ENCODE data around the gene SHE.

SHE gene

GRCh38 chr1:154476791-154477190 is 25.4 kb downstream of the SHE start:
- DNase-seq: no peak

DNA sequence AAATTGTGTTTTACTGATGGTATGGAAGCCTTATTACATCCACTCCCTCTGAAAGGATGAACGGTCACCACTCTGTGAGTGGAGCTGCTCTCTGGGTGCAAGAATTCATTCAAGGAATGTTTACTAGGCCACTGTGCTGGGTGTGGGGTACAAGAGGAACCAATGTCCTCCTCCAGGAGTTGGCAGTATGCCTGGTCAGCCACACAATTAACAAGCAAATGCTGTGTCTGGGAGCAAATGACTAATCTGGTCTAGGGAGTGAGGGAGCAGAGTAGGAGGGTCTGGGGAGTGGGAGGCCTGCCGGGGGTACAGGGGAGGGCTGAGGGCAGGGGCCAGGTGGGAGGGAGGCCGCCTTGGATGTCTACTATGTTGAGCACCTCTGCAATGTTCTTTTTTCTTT is 27.4 kb downstream of the SHE start:
- peak; percentile 71 to 87 for DNase-seq

DNA sequence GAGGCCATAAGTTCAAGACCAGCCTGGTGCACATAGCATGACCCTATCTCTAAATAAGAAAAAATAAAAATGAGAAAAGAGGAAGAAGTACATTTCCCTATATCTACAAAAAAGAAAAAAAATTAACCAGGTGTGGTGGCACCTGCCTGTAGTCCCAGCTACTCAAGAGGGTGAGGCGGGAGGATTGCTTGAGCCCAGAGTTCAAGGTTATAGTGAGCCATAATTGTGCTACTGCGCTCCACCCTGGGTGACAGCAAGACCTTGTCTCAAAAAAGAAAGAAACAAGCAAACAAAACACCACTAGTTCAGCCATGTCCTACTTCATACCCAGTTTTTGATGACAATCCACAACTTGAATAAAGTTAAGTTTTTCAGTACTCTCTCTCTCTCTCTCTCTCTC is 30.9 kb downstream of the SHE start:
- no peak for DNase-seq

GRCh38 chr1:154469844-154470560 is 32.2 kb downstream of the SHE start:
- DNase-seq: no peak

DNA sequence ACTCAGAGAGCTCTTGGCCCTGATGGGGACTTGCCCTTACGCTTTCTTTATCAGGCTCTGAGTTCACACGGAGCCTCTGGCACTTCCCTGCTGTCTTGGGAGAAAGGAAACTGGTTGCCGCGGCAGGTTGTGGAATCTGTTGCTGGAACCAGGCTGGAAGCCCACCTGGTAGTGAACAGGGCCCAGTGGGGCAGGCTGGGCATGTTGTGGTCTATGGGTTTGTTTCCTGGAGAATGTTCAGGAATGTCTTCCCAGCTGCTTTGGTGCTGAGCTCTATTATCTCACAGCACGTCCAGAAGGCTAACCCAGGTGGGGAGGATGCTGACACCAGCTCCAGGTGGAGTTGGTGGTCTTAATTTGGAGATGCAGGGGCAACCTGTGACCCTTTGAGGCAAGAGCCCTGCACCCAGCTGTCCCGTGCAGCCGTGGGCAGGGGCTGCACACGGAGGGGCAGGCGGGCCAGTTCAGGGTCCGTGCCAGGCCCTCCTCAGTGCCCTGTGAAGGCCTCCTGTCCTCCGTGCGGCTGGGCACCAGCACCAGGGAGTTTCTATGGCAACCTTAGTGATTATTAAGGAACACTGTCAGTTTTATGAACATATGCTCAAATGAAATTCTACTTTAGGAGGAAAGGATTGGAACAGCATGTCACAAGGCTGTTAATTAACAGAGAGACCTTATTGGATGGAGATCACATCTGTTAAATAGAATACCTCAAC is 33.5 kb downstream of the SHE start:
- no peak for DNase-seq

- DNase-seq: no peak
These were observed 34.6 kb downstream of the SHE start for GRCh38 chr1:154467434-154468102.

GRCh38 chr1:154466921-154467417 is 35.2 kb downstream of the SHE start:
- DNase-seq: no peak

- DNase-seq: no peak
These were observed 36.0 kb downstream of the SHE start for GRCh38 chr1:154466206-154466605.

- no peak for DNase-seq
These were observed 36.5 kb downstream of the SHE start for GRCh38 chr1:154465621-154466195.

DNA sequence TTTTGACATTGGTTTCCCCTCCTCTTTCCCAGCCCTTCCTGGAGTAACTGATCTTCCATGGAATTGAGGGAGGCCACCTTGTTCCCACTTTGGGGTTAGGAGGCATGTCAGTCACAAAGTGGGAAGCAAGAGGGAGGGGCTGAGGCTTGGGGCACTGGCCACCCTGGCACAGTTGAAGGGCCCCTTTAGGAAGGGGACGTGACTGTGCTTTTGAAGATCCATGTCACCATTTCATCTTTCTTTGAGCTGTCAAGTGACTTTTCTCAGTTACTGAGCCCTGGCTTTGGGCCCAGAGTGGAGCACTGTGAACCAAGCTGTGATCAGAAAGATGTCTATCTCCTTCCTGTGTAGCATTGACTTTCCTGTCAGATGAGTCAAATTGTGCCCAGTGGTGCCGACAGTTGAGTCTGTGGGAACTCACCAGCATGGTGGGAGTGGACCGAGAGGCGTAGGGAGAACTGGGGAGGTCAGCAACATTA is 38.7 kb downstream of the SHE start:
- no peak for DNase-seq

DNA sequence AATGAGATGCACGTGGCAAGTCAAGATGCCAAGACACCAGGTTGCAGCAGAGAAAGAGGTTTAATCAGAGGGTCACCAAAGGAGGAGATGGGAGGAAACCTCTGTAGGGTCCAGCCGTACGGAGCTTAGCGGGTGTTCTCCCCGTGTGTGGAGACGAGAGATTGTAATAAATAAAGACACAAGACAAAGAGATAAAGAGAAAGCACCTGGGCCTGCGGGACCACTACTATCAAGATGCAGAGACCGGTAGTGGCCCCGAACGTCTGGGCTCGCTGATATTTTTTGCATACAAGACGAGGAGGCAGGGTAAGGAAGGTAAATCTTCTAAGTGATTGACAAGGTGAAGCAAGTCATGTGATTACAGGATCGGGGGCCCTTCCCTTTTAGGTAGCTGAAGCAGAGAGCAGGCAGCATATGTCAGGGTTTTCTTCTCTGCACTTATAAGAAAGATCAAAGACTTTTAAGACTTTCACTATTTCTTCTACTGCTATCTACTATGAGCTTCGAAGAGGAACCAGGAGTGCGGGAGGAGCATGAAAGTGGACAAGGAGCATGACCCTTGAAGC is 41.4 kb downstream of the SHE start:
- no peak for DNase-seq

DNA sequence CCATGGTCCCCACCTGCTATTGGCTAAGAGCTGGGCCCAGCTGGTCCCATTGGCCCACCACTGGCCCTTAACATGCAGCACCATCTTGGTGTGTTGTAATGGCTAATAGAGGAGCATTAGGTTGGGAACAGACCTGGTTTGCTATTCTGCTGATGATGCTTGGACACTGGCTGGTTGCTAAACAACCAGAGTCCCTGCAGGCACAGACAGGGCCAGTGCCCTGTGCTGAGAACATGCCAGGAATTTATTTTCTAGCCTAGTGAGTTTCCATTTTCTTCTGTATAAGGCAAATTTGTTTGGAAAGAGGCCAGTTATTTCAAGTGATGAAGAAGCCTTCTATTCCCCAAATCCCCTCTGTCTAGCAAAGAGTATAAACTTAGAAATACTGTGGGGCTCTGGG is 43.1 kb downstream of the SHE start:
- peak in 1 of 2 donors; percentile 9 for DNase-seq

DNA sequence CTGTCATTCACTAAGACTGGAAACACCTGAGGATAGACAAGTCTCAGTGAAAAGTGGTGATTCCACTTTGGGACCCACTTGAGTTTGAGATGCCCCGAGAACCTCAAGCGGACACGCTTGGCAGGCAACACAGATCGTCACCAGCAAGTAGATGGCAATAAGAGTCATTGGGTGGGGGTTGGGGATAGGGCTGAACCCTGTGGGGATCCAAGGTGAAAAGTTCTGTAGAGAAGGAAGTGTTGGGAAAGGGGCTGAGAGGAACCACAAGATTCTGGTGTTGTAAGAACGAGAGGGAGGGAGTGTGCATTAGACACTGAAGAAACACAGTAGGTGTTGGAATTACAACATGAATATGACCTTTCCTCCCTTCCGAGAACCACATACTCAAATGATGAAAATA is 45.6 kb downstream of the SHE start:
- no peak for DNase-seq

DNA sequence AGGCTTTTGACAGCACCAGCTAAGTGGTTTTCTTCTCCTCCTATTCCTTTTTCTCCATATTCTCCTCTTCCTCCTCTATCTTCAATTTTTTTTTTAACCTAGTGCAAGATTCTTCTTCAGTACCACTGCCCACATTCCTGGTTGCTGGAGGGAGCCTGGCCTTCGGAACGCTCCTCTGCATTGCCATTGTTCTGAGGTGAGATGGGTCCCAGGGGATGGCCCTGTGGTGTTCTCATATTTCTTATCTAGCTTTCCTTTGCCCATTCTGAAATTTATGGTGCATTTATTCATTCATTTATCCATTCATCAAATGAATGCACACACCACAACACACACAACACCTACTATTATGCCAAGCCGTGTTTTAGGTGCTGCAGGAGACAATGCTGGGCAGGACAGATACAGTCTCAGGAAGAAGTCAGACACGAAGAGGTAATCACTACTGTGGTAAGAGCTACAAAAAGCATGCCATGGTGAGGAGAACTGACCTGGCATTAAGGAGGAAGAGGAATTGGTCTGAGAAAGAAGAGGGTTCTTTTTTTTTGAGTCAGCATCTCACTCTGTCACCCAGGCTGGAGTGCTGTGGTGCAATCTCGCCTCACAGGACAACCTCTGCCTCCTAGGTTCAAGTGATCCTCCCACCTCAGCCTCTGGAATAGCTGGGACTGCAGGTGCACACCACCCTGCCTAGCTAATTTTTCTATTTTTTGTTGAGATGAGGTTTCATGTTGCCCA is 47.7 kb downstream of the SHE start:
- no peak for DNase-seq

DNA sequence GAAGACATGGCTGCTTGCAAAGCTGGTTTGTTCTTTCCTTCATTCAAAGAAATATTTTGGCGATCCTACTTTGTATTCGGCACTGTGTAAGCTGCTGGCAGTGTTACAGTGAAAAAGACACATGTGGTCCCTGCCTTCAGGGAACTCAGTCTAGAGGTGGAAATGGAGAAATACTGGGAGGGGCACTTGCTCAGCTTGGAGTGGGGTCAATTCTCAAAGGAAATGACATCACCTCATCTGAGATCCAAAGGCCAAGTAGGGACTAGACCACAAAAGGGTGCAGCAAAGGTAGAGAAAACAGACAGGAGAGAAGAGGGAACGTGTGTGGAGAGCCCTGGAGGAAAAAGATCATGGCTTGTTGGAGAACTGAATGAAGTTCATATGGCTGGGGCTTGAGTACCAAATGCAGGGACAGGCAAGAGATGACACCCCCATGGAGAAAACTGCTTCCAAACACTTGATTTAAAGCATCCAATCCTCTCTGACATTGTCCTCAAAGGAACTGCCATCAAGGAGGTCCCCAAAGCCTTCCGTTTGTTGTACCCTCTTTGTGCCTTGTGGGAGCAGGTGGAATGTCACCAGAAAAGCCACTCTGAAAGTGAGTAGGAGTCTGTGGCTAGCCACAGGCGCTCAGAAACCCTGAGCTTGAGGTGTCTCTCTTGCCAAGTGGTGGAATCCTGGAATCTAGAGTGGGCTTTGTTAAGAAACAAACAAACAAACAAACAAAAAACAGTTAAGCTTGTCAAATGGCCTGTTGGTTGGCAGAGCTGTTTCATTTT is 48.4 kb downstream of the SHE start:
- no peak for DNase-seq

GRCh38 chr1:154453161-154453560 is 49.1 kb downstream of the SHE start:
- DNase-seq: no peak

- DNase-seq: no peak
These were observed 53.8 kb downstream of the SHE start for GRCh38 chr1:154448331-154448811.

- DNase-seq: no peak
These were observed 55.4 kb downstream of the SHE start for GRCh38 chr1:154446789-154447188.

GRCh38 chr1:154446292-154446691 is 55.9 kb downstream of the SHE start:
- no peak for DNase-seq

DNA sequence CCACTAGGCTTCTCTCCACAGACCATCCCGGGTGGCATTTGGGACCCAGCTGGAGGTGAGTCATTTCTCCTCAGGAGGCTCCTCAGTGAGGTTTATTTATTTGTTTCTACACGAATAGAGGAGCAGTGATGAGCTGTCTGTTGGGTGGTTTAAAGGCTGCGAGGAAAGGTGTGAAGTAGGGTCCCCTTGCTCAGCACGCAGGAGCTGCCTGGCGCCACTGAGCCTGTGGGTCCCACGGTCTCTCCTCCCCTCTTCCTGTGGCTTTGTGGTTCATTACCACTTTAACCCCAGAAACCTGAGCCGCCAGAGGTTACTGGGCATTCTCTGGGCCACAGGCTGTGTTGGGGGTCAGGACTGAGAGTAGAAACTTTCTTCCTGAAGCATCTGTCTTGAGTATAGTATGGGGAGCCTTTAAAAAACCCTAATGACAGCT is 57.2 kb downstream of the SHE start:
- no peak for DNase-seq
